H1 (cell line): ENCODE measurements around the gene NID2. TPM values are rescaled to one million over a fixed set of nuclear protein-coding genes. Genes with fewer than 3 reads are reported as not detected.

Experiments used
- CTCF ChIA-PET: fragments of 300-600 bp; sonication (Branson Sonifier 250); formaldehyde crosslinking; loops from one replicate; lab custom pipeline; 2021; ENCODE audit not compliant: partially characterized antibody; lab: Charles Lee
- POLR2A ChIA-PET: fragments of 300-600 bp; sonication (Branson Sonifier 250); formaldehyde crosslinking; loops from one replicate; lab custom pipeline; 2021; ENCODE audit warnings: inconsistent platforms; ENCODE audit not compliant: partially characterized antibody; lab: Charles Lee
- DNase-seq, 2 experiments: peaks; one replicate each; pipeline versions ENCODE4 v3.0.0 to v3.0.0-alpha.2; 2010 to 2022; ENCODE audit warnings: low spot score in 2 of 2, low read depth in 1 of 2, mixed read lengths in 1 of 2
- FAIRE-seq: peaks from 2 replicates; lab custom pipeline; 2011; peaks lifted over from hg19 to GRCh38; lab: Jason Lieb, UNC
- H2AFZ ChIP-seq: 2 replicates; pipeline ENCODE4 v1.8.1; 2012; ENCODE audit warnings: low read length, inconsistent platforms
- H2AK5ac ChIP-seq: 2 replicates; pipeline ENCODE4 v1.6.1; 2013; ENCODE audit warnings: low read depth, low read length
- H2BK120ac ChIP-seq: replicated peaks from 2 replicates; pipeline ENCODE3; 2013; ENCODE audit warnings: low read depth, low read length, inconsistent platforms
- H2BK12ac ChIP-seq: 2 replicates; pipeline ENCODE4 v1.6.1; 2013; ENCODE audit warnings: low read depth, low read length
- H2BK15ac ChIP-seq: 2 replicates; pipeline ENCODE4 v1.6.1; 2013; ENCODE audit warnings: low read length
- H2BK20ac ChIP-seq: 2 replicates; pipeline ENCODE4 v1.6.1; 2013; ENCODE audit warnings: low read length
- H2BK5ac ChIP-seq: 2 replicates; pipeline ENCODE4 v1.6.1; 2013; ENCODE audit warnings: low read depth, low read length
- H3K14ac ChIP-seq: 2 replicates; pipeline ENCODE4 v1.6.1; 2013; ENCODE audit warnings: inconsistent platforms; ENCODE audit not compliant: insufficient read length
- H3K18ac ChIP-seq: 2 replicates; pipeline ENCODE4 v1.6.1; 2013; ENCODE audit warnings: low read length; ENCODE audit errors: extremely low read depth
- H3K23ac ChIP-seq: 2 replicates; pipeline ENCODE4 v1.6.1; 2013; ENCODE audit warnings: inconsistent platforms; ENCODE audit not compliant: insufficient read length
- H3K23me2 ChIP-seq: 2 replicates; pipeline ENCODE4 v1.6.1; 2013; ENCODE audit warnings: low read depth, low read length
- H3K27ac ChIP-seq: 2 replicates; pipeline ENCODE4 v1.6.1; 2011; ENCODE audit warnings: low read depth, low read length, inconsistent platforms
- H3K27me3 ChIP-seq, 4 experiments: replicated peaks in 1 of 4; 1 replicate in 1 of 4; 2 replicates in 3 of 4; pipeline versions ENCODE4 v1.6.1 to v1.8.1; 2011 to 2013; ENCODE audit warnings: low read length in 3 of 4, mild to moderate bottlenecking in 3 of 4, inconsistent platforms in 2 of 4, mixed read lengths in 2 of 4, moderate library complexity in 1 of 4; ENCODE audit not compliant: control insufficient read depth in 3 of 4, insufficient read depth in 3 of 4; ENCODE audit errors: extremely low read depth in 1 of 4
- H3K36me3 ChIP-seq, 4 experiments: 2 replicates each; pipeline versions ENCODE4 v1.6.1 to v1.8.1; 2011 to 2013; ENCODE audit warnings: mild to moderate bottlenecking in 4 of 4, low read length in 3 of 4, moderate library complexity in 2 of 4, control low read depth in 1 of 4, inconsistent platforms in 1 of 4; ENCODE audit not compliant: insufficient read depth in 4 of 4, control insufficient read depth in 2 of 4
- H3K4ac ChIP-seq: replicated peaks from 2 replicates; pipeline ENCODE3; 2013; ENCODE audit warnings: low read length, low read depth, mixed read lengths, inconsistent platforms; ENCODE audit not compliant: insufficient read length
- H3K4me1 ChIP-seq, 4 experiments: replicated peaks in 1 of 4; 1 replicate in 1 of 4; 2 replicates in 3 of 4; pipeline versions ENCODE4 v1.6.1 to v1.8.1; 2011 to 2013; ENCODE audit warnings: low read length in 3 of 4, inconsistent platforms in 2 of 4, mixed read lengths in 1 of 4; ENCODE audit not compliant: insufficient read depth in 4 of 4, control insufficient read depth in 3 of 4
- H3K4me2 ChIP-seq, 2 experiments: 2 replicates each; pipeline versions ENCODE4 v1.6.1 to v1.8.1; 2011 to 2013; ENCODE audit warnings: low read depth in 2 of 2, low read length in 2 of 2, control low read depth in 1 of 2, inconsistent platforms in 1 of 2, mild to moderate bottlenecking in 1 of 2; ENCODE audit not compliant: insufficient read depth in 1 of 2
- H3K4me3 ChIP-seq, 4 experiments: fragments of 200-600, 300-600 bp in 1 of 4; sonication (generic), shearing (Covaris generic), sonication (Bioruptor Twin) in 1 of 4; 2 replicates each; pipeline versions ENCODE4 v1.5.1 to v1.8.1; 2011 to 2016; ENCODE audit warnings: low read length in 4 of 4, low read depth in 3 of 4, control low read depth in 2 of 4, inconsistent platforms in 2 of 4, mild to moderate bottlenecking in 2 of 4, mixed read lengths in 1 of 4, moderate library complexity in 1 of 4; ENCODE audit not compliant: insufficient read depth in 2 of 4; ENCODE audit errors: extremely low read depth in 1 of 4
- H3K56ac ChIP-seq: replicated peaks from 2 replicates; pipeline ENCODE3; 2013; ENCODE audit warnings: low read depth, mild to moderate bottlenecking, mixed read lengths, low read length, inconsistent platforms; ENCODE audit not compliant: insufficient read length
- H3K79me1 ChIP-seq: 2 replicates; pipeline ENCODE4 v1.6.1; 2013; ENCODE audit warnings: low read depth, low read length, control low read depth
- H3K79me2 ChIP-seq, 2 experiments: 2 replicates each; pipeline versions ENCODE4 v1.6.1 to v1.8.1; 2012 to 2013; ENCODE audit warnings: low read length in 2 of 2, mild to moderate bottlenecking in 2 of 2, inconsistent platforms in 1 of 2; ENCODE audit not compliant: insufficient read depth in 2 of 2, control insufficient read depth in 1 of 2
- H3K9ac ChIP-seq, 4 experiments: replicated peaks in 1 of 4; 1 replicate in 1 of 4; 2 replicates in 3 of 4; pipeline versions ENCODE4 v1.6.1 to v1.8.1; 2011 to 2013; ENCODE audit warnings: low read depth in 3 of 4, low read length in 3 of 4, control low read depth in 2 of 4, mild to moderate bottlenecking in 2 of 4, moderate library complexity in 2 of 4, inconsistent platforms in 1 of 4; ENCODE audit errors: extremely low read depth in 1 of 4
- H3K9me3 ChIP-seq, 2 experiments: 2 replicates each; pipeline versions ENCODE4 v1.6.1 to v1.8.1; 2012 to 2013; ENCODE audit warnings: mild to moderate bottlenecking in 2 of 2, moderate library complexity in 2 of 2, control low read depth in 1 of 2, inconsistent platforms in 1 of 2, low read depth in 1 of 2, low read length in 1 of 2, mixed read lengths in 1 of 2; ENCODE audit not compliant: insufficient read depth in 2 of 2
- H4K20me1 ChIP-seq, 2 experiments: replicated peaks in 1 of 2; 2 replicates each; pipeline versions ENCODE3 to v1.8.1; 2011 to 2013; ENCODE audit warnings: inconsistent platforms in 2 of 2, low read length in 2 of 2, mild to moderate bottlenecking in 1 of 2; ENCODE audit not compliant: insufficient read depth in 2 of 2, control insufficient read depth in 1 of 2
- H4K5ac ChIP-seq: 2 replicates; pipeline ENCODE4 v1.6.1; 2013; ENCODE audit warnings: low read length, low read depth, mixed read lengths, inconsistent platforms; ENCODE audit not compliant: insufficient read length
- H4K8ac ChIP-seq: 2 replicates; pipeline ENCODE4 v1.8.0; 2013; ENCODE audit warnings: mild to moderate bottlenecking, moderate library complexity, low read length, inconsistent platforms; ENCODE audit not compliant: insufficient read depth; ENCODE audit errors: extremely low read depth
- H4K91ac ChIP-seq: replicated peaks from 2 replicates; pipeline ENCODE3; 2013; ENCODE audit warnings: low read length, mixed read lengths, inconsistent platforms; ENCODE audit not compliant: insufficient read length
- TAF7 ChIP-seq: optimal IDR thresholded peaks from 2 replicates; pipeline ENCODE3; 2011; ENCODE audit warnings: low read depth, mild to moderate bottlenecking, inconsistent platforms, low read length, moderate library complexity, borderline replicate concordance
- WGBS, 2 experiments: shearing (Covaris generic) in 1 of 2; methylation state at CpG; one replicate each; pipeline versions ENCODE4 v1.1.6 to v1.1.7; 2013 to 2015; ENCODE audit warnings: low lambda C conversion rate in 2 of 2, mixed read lengths in 2 of 2, inconsistent platforms in 1 of 2, low coverage in 1 of 2, missing lambda C conversion rate in 1 of 2; ENCODE audit not compliant: insufficient replicate concordance in 2 of 2, insufficient coverage in 1 of 2, insufficient read length in 1 of 2; ENCODE audit errors: extremely low coverage in 1 of 2, missing lambda C conversion rate in 1 of 2; 5-methylcytosine and 5-hydroxymethylcytosine counted together
- polyA plus RNA-seq, 7 experiments: library from polyadenylated mRNA; depleted of rRNA in 3 of 7; stranded (reverse) in 5 of 7; unstranded in 2 of 7; fragments of >200 nt in 5 of 7; fragments of 200-250 nt in 2 of 7; gene quantifications; 1 replicate in 5 of 7; 2 replicates in 1 of 7; 4 replicates in 1 of 7; pipeline versions ENCODE4 v1.2.1 to v1.2.3, GENCODE V29; 2011 to 2013; ENCODE audit warnings: missing spikeins in 2 of 7, mixed read lengths in 2 of 7
- total RNA-seq: library from RNA; stranded (reverse); fragmentation: NEBNext Ultra II Directional; extraction: Animal tissue kit (Norgen Biotek cat#: 25700); gene quantifications from 2 replicates; pipeline ENCODE4 v1.2.1, GENCODE V29; 2021

The NID2 gene
- total and polyA plus RNA-seq, 2 of the 8 experiments (the other 6 are each of a cell fraction or from before 2014, with no cell fraction given) = 6.1 to 12.6 TPM

DNA sequence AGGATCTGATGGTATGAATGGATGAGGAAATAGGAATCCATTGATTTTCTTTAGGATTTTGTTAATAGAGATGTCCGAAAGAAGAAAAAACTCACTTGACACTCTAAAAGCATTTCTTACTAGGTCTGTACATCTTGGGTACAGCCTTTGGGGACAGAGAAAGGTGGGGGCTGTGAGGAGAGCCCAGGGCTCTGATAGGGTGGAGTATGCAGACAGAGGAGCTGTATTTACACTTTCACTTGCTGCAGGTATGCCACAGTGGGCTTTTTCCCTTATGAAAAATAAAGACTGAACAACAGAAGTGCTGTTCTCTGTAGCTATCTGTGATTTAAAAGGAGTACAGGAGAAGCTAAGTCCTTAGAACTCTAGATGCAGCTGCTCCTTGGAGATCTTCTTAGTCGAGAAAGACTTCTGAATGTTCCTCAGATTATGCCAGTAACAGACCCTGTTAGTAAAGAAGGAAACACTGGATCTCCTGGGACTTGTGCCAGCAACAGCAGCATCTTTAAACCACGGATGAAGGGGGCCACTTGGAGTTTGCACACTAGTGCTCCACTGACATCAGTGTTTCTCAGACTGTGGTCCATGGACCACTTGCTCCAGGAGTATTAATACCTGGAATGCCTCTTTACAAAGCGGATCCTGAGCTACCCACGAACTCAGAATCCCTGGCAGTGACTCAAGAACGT, 98.9 kb downstream of the NID2 start:
- TF ChIP-seq TAF7 = no peak
- H3K36me3 ChIP-seq = no peaks in the 10 kb centered on the region
- CTCF ChIA-PET = interaction anchor here (0.8 to 4.7 kb wide), 3 partner anchors 8 to 194 kb away, joined by 3 to 48 read pairs (median 4); no protein-coding TSS in a partner anchor
- no peak overlapping the region for H2BK20ac ChIP-seq
- H2AFZ ChIP-seq = no peak overlapping the region
- H3K79me1 ChIP-seq = no peaks in the 10 kb centered on the region
- DNase-seq (no peak), FAIRE-seq (no peak)
- no peak overlapping the region for H3K18ac ChIP-seq
- no peaks in the 10 kb centered on the region for H3K27me3 ChIP-seq
- no peaks in the 10 kb centered on the region for H3K9me3 ChIP-seq
- H4K20me1 ChIP-seq = no peaks in the 10 kb centered on the region
- H3K23me2 ChIP-seq = no peaks in the 10 kb centered on the region
- H3K4me3 ChIP-seq = no peak overlapping the region
- no peaks in the 10 kb centered on the region for H3K4me1 ChIP-seq
- no peak overlapping the region for H4K5ac ChIP-seq
- H2BK120ac ChIP-seq = no peak overlapping the region
- POLR2A ChIA-PET = no interaction called here
- no peak overlapping the region for H3K14ac ChIP-seq
- H3K79me2 ChIP-seq = no peaks in the 10 kb centered on the region
- H3K4ac ChIP-seq = no peak overlapping the region
- H3K9ac ChIP-seq = no peak overlapping the region
- no peak overlapping the region for H3K4me2 ChIP-seq
- H2BK5ac ChIP-seq = no peak overlapping the region
- no peak overlapping the region for H2AK5ac ChIP-seq
- no peak overlapping the region for H3K56ac ChIP-seq
- no peak overlapping the region for H4K91ac ChIP-seq
- H2BK12ac ChIP-seq = no peak overlapping the region
- H4K8ac ChIP-seq = no peak overlapping the region
- WGBS, 2 experiments = 87% methylated on average over 6 of the region's 6 CpGs; no CpG with 5 or more reads in 1 of the 2 experiments
- no peak overlapping the region for H3K23ac ChIP-seq
- no peak overlapping the region for H3K27ac ChIP-seq
- no peak overlapping the region for H2BK15ac ChIP-seq
